IMR-90 (cell line): ENCODE measurements around the gene TARS3. TPM values are rescaled to one million over a fixed set of nuclear protein-coding genes. Genes with fewer than 3 reads are reported as not detected.

Experiments
- ATAC-seq: fragments of 200-7000 bp; cut with Tn5 transposase; 2 replicates; pipeline ENCODE4 v1.9.1; 2020; ENCODE audit warnings: low read depth, mild to moderate bottlenecking, moderate library complexity
- BruUV-seq: library from RNA; stranded (reverse); fragments of 400-500 nt; replicated peaks from 2 replicates; lab custom pipeline; 2021; lab: Mats Ljungman, UMichigan
- CTCF ChIA-PET: fragments of 300-600 bp; formaldehyde crosslinking; extraction: SDS; loops from one replicate; lab custom pipeline; 2021; ENCODE audit warnings: antibody characterized with exemption; lab: Yijun Ruan, JAX
- POLR2A ChIA-PET: fragments of 300-600 bp; sonication (Branson Sonifier 250); formaldehyde crosslinking; loops from one replicate; lab custom pipeline; 2022; ENCODE audit warnings: antibody characterized with exemption; ENCODE audit not compliant: unreplicated experiment; lab: Charles Lee
- DNase-seq: peaks from one replicate; pipeline ENCODE4 v3.0.0; 2013
- H2AFZ ChIP-seq: replicated peaks from 2 replicates; pipeline ENCODE3; 2013; ENCODE audit warnings: low read length, mild to moderate bottlenecking; ENCODE audit not compliant: poor library complexity
- H2AK5ac ChIP-seq: 2 replicates; pipeline ENCODE4 v1.6.1; 2013; ENCODE audit warnings: low read depth, low read length, inconsistent platforms
- H2AK9ac ChIP-seq: replicated peaks from 2 replicates; pipeline ENCODE3; 2013; ENCODE audit warnings: mild to moderate bottlenecking, low read depth, low read length, moderate library complexity; ENCODE audit not compliant: poor library complexity
- H2BK120ac ChIP-seq: 2 replicates; pipeline ENCODE4 v1.6.1; 2013; ENCODE audit warnings: low read depth, low read length, inconsistent platforms
- H2BK15ac ChIP-seq: 3 replicates; pipeline ENCODE4 v1.6.1; 2013; ENCODE audit warnings: low read depth, low read length, inconsistent platforms
- H2BK20ac ChIP-seq: 2 replicates; pipeline ENCODE4 v1.6.1; 2013; ENCODE audit warnings: low read depth, mild to moderate bottlenecking, inconsistent platforms, low read length, moderate library complexity
- H2BK5ac ChIP-seq: 2 replicates; pipeline ENCODE4 v1.6.1; 2013; ENCODE audit warnings: mild to moderate bottlenecking, low read depth, low read length, inconsistent platforms; ENCODE audit not compliant: poor library complexity, severe bottlenecking
- H3K14ac ChIP-seq: replicated peaks from 2 replicates; pipeline ENCODE4 v1.6.1; 2013; ENCODE audit warnings: low read depth, low read length, inconsistent platforms
- H3K18ac ChIP-seq: 2 replicates; pipeline ENCODE4 v1.6.1; 2013; ENCODE audit warnings: low read depth, low read length, control low read depth
- H3K23ac ChIP-seq: 2 replicates; pipeline ENCODE4 v1.6.1; 2013; ENCODE audit warnings: low read depth, low read length, inconsistent platforms
- H3K27ac ChIP-seq: 2 replicates; pipeline ENCODE4 v1.5.1; 2013; ENCODE audit warnings: mild to moderate bottlenecking, control low read depth, low read length; ENCODE audit not compliant: insufficient read depth
- H3K27me3 ChIP-seq: 2 replicates; pipeline ENCODE4 v1.6.1; 2013; ENCODE audit warnings: low read length; ENCODE audit not compliant: control insufficient read depth, insufficient read depth
- H3K36me3 ChIP-seq: 2 replicates; pipeline ENCODE4 v1.6.1; 2013; ENCODE audit warnings: low read length, mixed read lengths; ENCODE audit not compliant: control insufficient read depth, insufficient read depth
- H3K4ac ChIP-seq: 2 replicates; pipeline ENCODE4 v1.6.1; 2013; ENCODE audit warnings: low read depth, low read length, inconsistent platforms
- H3K4me1 ChIP-seq: 2 replicates; pipeline ENCODE4 v1.6.1; 2013; ENCODE audit warnings: low read length, mixed read lengths; ENCODE audit not compliant: control insufficient read depth, insufficient read depth
- H3K4me2 ChIP-seq: 2 replicates; pipeline ENCODE4 v1.6.1; 2013; ENCODE audit warnings: low read depth, mild to moderate bottlenecking, control low read depth, low read length, moderate library complexity
- H3K4me3 ChIP-seq: 2 replicates; pipeline ENCODE4 v1.5.1; 2013; ENCODE audit warnings: low read depth, mild to moderate bottlenecking, control low read depth, low read length, moderate library complexity; ENCODE audit not compliant: insufficient read depth
- H3K56ac ChIP-seq: 2 replicates; pipeline ENCODE4 v1.6.1; 2013; ENCODE audit warnings: low read length, inconsistent platforms; ENCODE audit not compliant: insufficient read depth; ENCODE audit errors: extremely low read depth
- H3K79me1 ChIP-seq, 2 experiments: 2 replicates each; pipeline ENCODE4 v1.6.1; 2013; ENCODE audit warnings: low read length in 2 of 2, inconsistent platforms in 1 of 2, low read depth in 1 of 2
- H3K9ac ChIP-seq: 2 replicates; pipeline ENCODE4 v1.6.1; 2013; ENCODE audit warnings: low read depth, low read length, control low read depth
- H3K9me1 ChIP-seq: 2 replicates; pipeline ENCODE4 v1.6.1; 2013; ENCODE audit warnings: low read length, inconsistent platforms; ENCODE audit not compliant: insufficient read depth
- H3K9me3 ChIP-seq: 2 replicates; pipeline ENCODE4 v1.6.1; 2013; ENCODE audit warnings: low read length; ENCODE audit not compliant: control insufficient read depth, insufficient read depth
- H4K20me1 ChIP-seq: 2 replicates; pipeline ENCODE4 v1.6.1; 2013; ENCODE audit warnings: low read length, inconsistent platforms; ENCODE audit not compliant: insufficient read depth
- H4K5ac ChIP-seq: 2 replicates; pipeline ENCODE4 v1.6.1; 2013; ENCODE audit warnings: mild to moderate bottlenecking, low read depth, low read length, control low read depth
- H4K8ac ChIP-seq, 2 experiments: 2 replicates each; pipeline ENCODE4 v1.6.1; 2013; ENCODE audit warnings: low read depth in 2 of 2, low read length in 2 of 2, control low read depth in 1 of 2, inconsistent platforms in 1 of 2
- H4K91ac ChIP-seq: 2 replicates; pipeline ENCODE4 v1.6.1; 2013; ENCODE audit warnings: low read depth, low read length, inconsistent platforms; ENCODE audit not compliant: insufficient read depth
- BHLHE40 ChIP-seq: fragments of 150-350 bp; IDR thresholded peaks from 2 replicates; pipeline ENCODE4 v1.6.1; 2016; ENCODE audit warnings: mild to moderate bottlenecking, low read depth, low read length
- CEBPB ChIP-seq: IDR thresholded peaks from 2 replicates; pipeline ENCODE4 v1.6.1; 2012; ENCODE audit warnings: low read depth, low read length, improper control_type of control experiment
- CHD1 ChIP-seq: IDR thresholded peaks from 2 replicates; pipeline ENCODE4 v1.6.1; 2012; ENCODE audit warnings: low read depth, low read length, improper control_type of control experiment
- CTCF ChIP-seq: conservative IDR thresholded peaks from 2 replicates; pipeline ENCODE4 v1.5.1; 2012; ENCODE audit warnings: mild to moderate bottlenecking, low read depth, low read length, improper control_type of control experiment
- ELK1 ChIP-seq: fragments of 150-350 bp; IDR thresholded peaks from 2 replicates; pipeline ENCODE4 v1.6.1; 2016; ENCODE audit warnings: low read depth, mild to moderate bottlenecking, low read length, moderate library complexity, borderline replicate concordance
- FOS ChIP-seq: fragments of 150-350 bp; IDR thresholded peaks from 2 replicates; pipeline ENCODE4 v1.6.1; 2016; ENCODE audit warnings: low read depth, low read length
- MAFK ChIP-seq: IDR thresholded peaks from 2 replicates; pipeline ENCODE4 v1.6.1; 2012; ENCODE audit warnings: low read depth, low read length, improper control_type of control experiment
- MAZ ChIP-seq: IDR thresholded peaks from 2 replicates; pipeline ENCODE4 v1.6.1; 2012; ENCODE audit warnings: low read depth, mild to moderate bottlenecking, low read length, improper control_type of control experiment, moderate library complexity, borderline replicate concordance
- MXI1 ChIP-seq: IDR thresholded peaks from 2 replicates; pipeline ENCODE4 v1.6.1; 2012; ENCODE audit warnings: low read depth, mild to moderate bottlenecking, low read length, moderate library complexity, borderline replicate concordance
- NFE2L2 ChIP-seq: fragments of 150-350 bp; IDR thresholded peaks from 2 replicates; pipeline ENCODE4 v1.6.1; 2016; ENCODE audit warnings: low read depth, mild to moderate bottlenecking, low read length
- POLR2A ChIP-seq: IDR thresholded peaks from 2 replicates; pipeline ENCODE4 v1.6.1; 2012; ENCODE audit warnings: mild to moderate bottlenecking, low read depth, low read length
- RAD21 ChIP-seq: IDR thresholded peaks from 2 replicates; pipeline ENCODE4 v1.6.1; 2012; ENCODE audit warnings: low read length, improper control_type of control experiment
- RCOR1 ChIP-seq: IDR thresholded peaks from 2 replicates; pipeline ENCODE4 v1.6.1; 2012; ENCODE audit warnings: mild to moderate bottlenecking, low read length, improper control_type of control experiment; ENCODE audit not compliant: insufficient replicate concordance
- RFX5 ChIP-seq: IDR thresholded peaks from 2 replicates; pipeline ENCODE4 v1.8.0; 2012; ENCODE audit warnings: low read depth, mild to moderate bottlenecking, low read length, moderate library complexity
- SMC3 ChIP-seq: fragments of 150-350 bp; IDR thresholded peaks from 2 replicates; pipeline ENCODE4 v1.6.1; 2016; ENCODE audit warnings: low read depth, mild to moderate bottlenecking, antibody characterized with exemption, low read length, moderate library complexity
- USF2 ChIP-seq: fragments of 150-350 bp; IDR thresholded peaks from 2 replicates; pipeline ENCODE4 v1.6.1; 2017; ENCODE audit warnings: mild to moderate bottlenecking, antibody characterized with exemption, low read length, low read depth
- WGBS, 2 experiments: methylation state at CpG; one replicate each; pipeline versions ENCODE4 v1.1.5 to v1.1.7; 2013; ENCODE audit warnings: missing lambda C conversion rate in 2 of 2; ENCODE audit not compliant: insufficient read length in 1 of 2; ENCODE audit errors: extremely low coverage in 2 of 2; 5-methylcytosine and 5-hydroxymethylcytosine counted together
- dilution Hi-C: fragments of 300-500 bp; cut with HindIII; formaldehyde crosslinking; loops from one replicate; pipeline ENCODE4 v1.14.3; 2018; ENCODE audit warnings: low sequenced_read_pairs; ENCODE audit not compliant: unreplicated experiment
- in situ Hi-C: fragments of 300-500 bp; cut with MboI; formaldehyde crosslinking; loops from 3 replicates; pipeline ENCODE4 v1.14.3; 2019; ENCODE audit warnings: low sequenced_read_pairs, inconsistent platforms, mixed read lengths
- intact Hi-C: fragments of 100-400 bp; cut with micrococcal nuclease; formaldehyde crosslinking; loops from 2 replicates; pipeline ENCODE4 v1.10.0; 2022
- polyA plus RNA-seq, 3 experiments: library from polyadenylated mRNA; depleted of rRNA; stranded (reverse); fragments of >200 nt; gene quantifications; 2 replicates each; pipeline ENCODE4 v1.2.3, GENCODE V29; 2012; ENCODE audit warnings: low replicate concordance in 1 of 3
- total RNA-seq: library from RNA; depleted of rRNA; stranded (reverse); fragments of >200 nt; gene quantifications from 2 replicates; pipeline ENCODE4 v1.2.3, GENCODE V29; 2012

TARS3 gene
- total and polyA plus RNA-seq, 2 of the 4 experiments (the other 2 are of a cell fraction), result 3.4 to 9.3 TPM

GRCh38 chr15:101625184-101625583 lies 99.1 kb downstream of the TARS3 start:
- Histone ChIP-seq H3K4me2 (no peak overlapping the region), H2BK20ac (no peak overlapping the region), H4K20me1 (no peaks in the 10 kb centered on the region), H3K27me3 (no peaks in the 10 kb centered on the region), H3K18ac (no peak overlapping the region), H2BK15ac (no peak overlapping the region), H3K4me1 (no peaks in the 10 kb centered on the region; the same call in 1 of the 2 replicates), H3K9me1 (no peaks in the 10 kb centered on the region), H2BK120ac (no peak overlapping the region), H3K9ac (no peak overlapping the region), H4K5ac (no peak overlapping the region), H3K9me3 (no peaks in the 10 kb centered on the region), H3K4me3 (no peak overlapping the region), H3K56ac (no peak overlapping the region), H2BK5ac (no peak overlapping the region), H4K91ac (no peak overlapping the region), H2AFZ (no peak overlapping the region), H3K4ac (no peak overlapping the region), H3K27ac (no peak overlapping the region), H3K14ac (no peak overlapping the region), H2AK5ac (no peak overlapping the region), H2AK9ac (no peak overlapping the region), H3K36me3 (no peaks in the 10 kb centered on the region), H3K79me1 (no peaks in the 10 kb centered on the region), H3K23ac (no peak overlapping the region), H4K8ac (no peak overlapping the region)
- TF ChIP-seq CEBPB (no peak), FOS (no peak), RFX5 (no peak), BHLHE40 (no peak), USF2 (no peak), RCOR1 (no peak), SMC3 (no peak), MXI1 (no peak), NFE2L2 (no peak), POLR2A (no peak), RAD21 (no peak), MAZ (no peak), ELK1 (no peak), MAFK (no peak), CTCF (no peak), CHD1 (no peak)
- no peak for DNase-seq
- in situ Hi-C loops, result no loop called here
- BruUV-seq, result no TSS peak
- POLR2A ChIA-PET, result no interaction called here
- intact Hi-C loops, result no loop called here
- WGBS, 2 experiments, result no CpG with 5 or more reads among the region's 1 CpG
- dilution Hi-C loops, result no loop called here
- CTCF ChIA-PET, result interaction anchor here (1.1 kb wide), 1 partner anchor 17 kb away, joined by 3 read pairs; no protein-coding TSS in a partner anchor
- ATAC-seq, result no peak
